BJ (cell line): ENCODE measurements around the gene RPE65. TPM values are rescaled to one million over a fixed set of nuclear protein-coding genes. Genes with fewer than 3 reads are reported as not detected.

Experiments used
- CTCF ChIA-PET: fragments of 350-600 bp; formaldehyde crosslinking; extraction: SDS; loops from one replicate; lab custom pipeline; 2021; ENCODE audit warnings: antibody characterized with exemption, inconsistent platforms; lab: Yijun Ruan, JAX
- POLR2A ChIA-PET: fragments of 300-600 bp; sonication (Branson Sonifier 250); formaldehyde crosslinking; extraction: SDS; loops from one replicate; lab custom pipeline; 2021; ENCODE audit warnings: antibody characterized with exemption; lab: Charles Lee
- DNase-seq: peaks from one replicate; pipeline ENCODE4 v3.0.0-alpha.2; 2011; ENCODE audit warnings: low read depth
- H3K27me3 ChIP-seq: 2 replicates; pipeline ENCODE4 v1.6.0; 2011; ENCODE audit warnings: low read length; ENCODE audit not compliant: control insufficient read depth, insufficient read depth
- H3K36me3 ChIP-seq: 2 replicates; pipeline ENCODE4 v1.5.1; 2011; ENCODE audit warnings: low read length; ENCODE audit not compliant: control insufficient read depth, insufficient read depth
- H3K4me3 ChIP-seq: 2 replicates; pipeline ENCODE4 v1.5.1; 2011; ENCODE audit warnings: low read depth, mild to moderate bottlenecking, control low read depth, low read length
- CTCF ChIP-seq: IDR thresholded peaks from 2 replicates; pipeline ENCODE4 v1.5.1; 2011; ENCODE audit warnings: low read depth, mild to moderate bottlenecking, control low read depth, inconsistent platforms, low read length, moderate library complexity; ENCODE audit not compliant: insufficient read depth
- polyA plus RNA-seq: library from polyadenylated mRNA; depleted of rRNA; stranded (reverse); fragments of >200 nt; gene quantifications from 2 replicates; pipeline ENCODE4 v1.2.3, GENCODE V29; 2011; rRNA removed
- small RNA-seq: library from RNA; depleted of rRNA; stranded (forward); fragments of <200 nt; gene quantifications from one replicate; pipeline ENCODE3, GENCODE V24; 2012; ENCODE audit warnings: low replicate concordance, low read depth; ENCODE audit not compliant: insufficient read length

The RPE65 gene
- polyA plus RNA-seq, 1 experiment, result not detected

DNA sequence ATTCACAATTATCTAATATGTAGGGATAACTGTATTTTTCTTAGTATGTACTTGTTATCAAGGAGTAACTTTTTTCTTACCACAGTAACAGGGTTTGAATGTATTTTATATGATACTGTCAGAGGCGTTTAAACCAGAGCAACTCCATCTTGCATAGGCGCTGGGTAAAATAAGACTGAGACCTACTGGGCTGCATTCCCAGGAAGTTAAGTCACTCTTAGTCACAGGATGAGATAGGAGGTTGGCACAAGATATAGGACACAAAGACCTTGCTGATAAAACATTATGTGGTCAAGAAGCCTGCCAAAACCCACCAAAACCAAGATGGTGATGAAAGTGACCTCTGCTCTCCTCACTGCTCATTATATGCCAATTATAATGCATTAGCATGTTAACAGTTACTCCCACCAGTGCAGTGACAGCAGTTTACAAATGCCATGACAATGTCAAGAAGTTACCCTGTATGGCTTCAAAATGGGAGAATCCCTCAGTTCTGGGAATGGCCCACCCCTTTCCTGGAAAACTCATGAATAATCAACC lies 64.8 kb downstream of the RPE65 start:
- no peak overlapping the region for H3K4me3 ChIP-seq

DNA sequence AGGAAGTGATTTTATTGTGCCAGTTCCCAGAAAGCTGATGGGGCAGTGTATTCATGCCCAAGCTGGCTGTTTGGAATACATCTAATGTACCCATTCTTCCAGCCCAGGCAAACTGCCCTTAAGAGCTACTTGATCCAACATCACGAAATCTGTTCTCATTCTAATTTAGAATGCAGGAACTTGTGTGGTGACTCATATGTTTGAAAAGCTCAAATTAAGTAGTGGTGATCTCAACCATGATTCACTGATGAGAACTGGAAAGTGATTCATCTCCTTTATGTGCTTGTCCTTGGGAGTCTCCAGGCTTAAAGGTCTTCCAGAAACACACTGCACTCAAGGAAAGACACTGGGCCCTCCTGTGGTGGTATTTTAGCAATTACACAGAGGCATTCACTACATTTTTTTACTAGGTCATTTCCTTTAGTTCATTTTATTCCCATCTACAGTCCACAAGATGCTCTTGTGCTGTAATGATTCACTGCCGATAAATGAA lies 65.4 kb downstream of the RPE65 start:
- CTCF ChIA-PET, result interaction anchor here (1.1 to 1.2 kb wide), 2 partner anchors 59 to 264 kb away, joined by 4 read pairs; no protein-coding TSS in a partner anchor
- Histone ChIP-seq H3K27me3 (no peaks in the 10 kb centered on the region), H3K36me3 (no peaks in the 10 kb centered on the region), H3K4me3 (no peak overlapping the region)
- POLR2A ChIA-PET, result interaction anchor here (0.6 kb wide), 1 partner anchor 18 kb away, joined by 5 read pairs; no protein-coding TSS in a partner anchor
- peak; percentile 100 for DNase-seq
- peak; percentile 52 for TF ChIP-seq CTCF

More for the DNA sequence above, 64.8 kb downstream of the RPE65 start:
- no peak for TF ChIP-seq CTCF
- ChIA-PET POLR2A (interaction anchor here (0.6 kb wide), 1 partner anchor 17 kb away, joined by 5 read pairs; no protein-coding TSS in a partner anchor), CTCF (interaction anchor here (1.1 kb wide), 1 partner anchor 60 kb away, joined by 4 read pairs; no protein-coding TSS in a partner anchor)
- no peaks in the 10 kb centered on the region for H3K27me3 ChIP-seq
- peak; percentile 40 for DNase-seq
- no peaks in the 10 kb centered on the region for H3K36me3 ChIP-seq

DNA sequence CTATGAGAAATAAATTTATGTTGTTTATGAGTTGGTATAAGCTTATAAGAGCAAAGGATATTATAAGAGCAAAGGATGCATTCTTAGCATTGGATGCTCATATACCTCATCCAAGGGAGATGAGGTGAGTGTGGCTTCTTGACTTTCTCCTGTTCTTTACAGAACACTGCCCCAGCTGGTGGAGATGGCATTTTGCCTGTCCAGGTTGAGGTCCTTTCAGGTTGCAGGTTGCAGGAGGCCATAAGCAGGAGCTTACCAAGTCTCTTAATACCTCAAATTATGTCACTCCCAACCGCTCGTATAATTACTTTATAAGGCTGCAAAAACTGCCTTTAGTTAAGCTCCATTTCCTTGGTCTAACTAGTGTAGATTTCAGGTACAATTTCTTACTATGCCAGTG lies 66.7 kb downstream of the RPE65 start:
- TF ChIP-seq CTCF, result no peak
- POLR2A ChIA-PET, result no interaction called here
- CTCF ChIA-PET, result interaction anchor here (1.2 kb wide), 1 partner anchor 263 kb away, joined by 4 read pairs; no protein-coding TSS in a partner anchor
- H3K4me3 ChIP-seq, result no peak overlapping the region
- no peaks in the 10 kb centered on the region for H3K36me3 ChIP-seq
- H3K27me3 ChIP-seq, result no peaks in the 10 kb centered on the region
- DNase-seq, result no peak

DNA sequence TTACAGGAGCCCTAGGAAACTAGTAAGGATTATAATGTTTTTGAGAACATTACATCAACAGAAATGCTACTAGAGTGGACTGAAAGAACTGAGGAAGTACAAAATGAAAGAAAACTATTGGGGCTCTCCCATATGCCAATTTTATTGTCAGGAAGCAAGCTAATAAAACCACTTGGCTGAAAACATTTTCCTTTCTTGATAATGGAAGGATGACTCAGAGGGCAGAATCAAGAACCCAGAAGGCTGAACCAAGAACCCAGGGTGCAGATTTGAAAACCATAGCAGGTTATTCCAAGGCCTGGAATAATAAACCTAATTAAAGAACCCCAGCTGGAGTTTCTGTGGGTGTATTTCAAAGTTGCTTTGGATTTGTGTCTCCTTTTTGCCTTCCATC lies 70.7 kb downstream of the RPE65 start:
- TF ChIP-seq CTCF, result no peak
- Histone ChIP-seq H3K4me3 (no peak overlapping the region), H3K27me3 (no peaks in the 10 kb centered on the region), H3K36me3 (no peaks in the 10 kb centered on the region)
- ChIA-PET CTCF (interaction anchor here (0.8 to 1.3 kb wide), 3 partner anchors 33 to 262 kb away, joined by 3 read pairs; no protein-coding TSS in a partner anchor), POLR2A (no interaction called here)
- no peak for DNase-seq

Small RNAs within 50 kb of the gene (small RNA-seq; reads per million reads assigned to genes)
- gene AL139413.1, result not detected

Other genes with a start within 250 kb of the RPE65 start
- gene WLS, start 217.4 kb downstream of the RPE65 start, polyA plus RNA-seq, result 28.4 and 34.9 TPM in 2 replicates
- gene DEPDC1, start 47.1 kb upstream of the RPE65 start, polyA plus RNA-seq, result 5.3 and 10.3 TPM in 2 replicates